Lower leg skin (tissue), 4 donors: ENCODE data around the gene RHOU. TPM values are rescaled to one million over a fixed set of nuclear protein-coding genes. Genes with fewer than 3 reads are reported as not detected.

Experiments used
- DNase-seq, 2 donors: peaks; one replicate each; pipeline ENCODE4 v3.0.0-alpha.2; 2019; ENCODE audit warnings: low spot score in 2 of 2
- H3K4me3 ChIP-seq: fragments of 200-600 bp; sonication (generic); 2 replicates; pipeline ENCODE4 v1.5.1; 2017; ENCODE audit warnings: mild to moderate bottlenecking, low read depth; ENCODE audit not compliant: poor library complexity, severe bottlenecking
- CTCF ChIP-seq, 3 donors: fragments of 450-650 bp; IDR thresholded peaks; one replicate each; pipeline ENCODE4 v1.5.1; 2016; ENCODE audit warnings: antibody characterized with exemption in 3 of 3, mild to moderate bottlenecking in 3 of 3, moderate library complexity in 2 of 3
- POLR2A ChIP-seq, 2 donors: fragments of 450-650 bp; IDR thresholded peaks; one replicate each; pipeline ENCODE4 v1.6.1; 2016 to 2017; ENCODE audit warnings: antibody characterized with exemption in 2 of 2, mild to moderate bottlenecking in 1 of 2, moderate library complexity in 1 of 2
- WGBS, 2 donors: methylation state at CpG; one replicate each; pipeline ENCODE4 v1.1.5; 2018; 5-methylcytosine and 5-hydroxymethylcytosine counted together
- intact Hi-C: fragments of 100-400 bp; cut with DNase I; formaldehyde crosslinking; loops from one replicate; pipeline ENCODE4 v1.15.0; 2023; ENCODE audit warnings: low total_unique reads
- total RNA-seq, 4 donors: library from RNA; depleted of rRNA; stranded (reverse); fragments of >200 nt; gene quantifications; one replicate each; pipeline ENCODE4 v1.1.0, GENCODE V29; 2016

Gene RHOU
- total RNA-seq, 4 donors from 2014 or later, result 3.5 to 13.9 (median 4.6) TPM

- TF ChIP-seq POLR2A (IDR thresholded peaks at IDR 0.05), result no peak
- no peak for TF ChIP-seq CTCF (IDR thresholded peaks at IDR 0.05)
- no peak overlapping the region for H3K4me3 ChIP-seq
- intact Hi-C loops, result no loop called here
- 86 to 94% methylated on average over 10 of the region's 10 CpGs for WGBS, 2 donors
- DNase-seq, result no peak
Observed at GRCh38 chr1:228750915-228751314, 15.6 kb downstream of the RHOU start.

DNA sequence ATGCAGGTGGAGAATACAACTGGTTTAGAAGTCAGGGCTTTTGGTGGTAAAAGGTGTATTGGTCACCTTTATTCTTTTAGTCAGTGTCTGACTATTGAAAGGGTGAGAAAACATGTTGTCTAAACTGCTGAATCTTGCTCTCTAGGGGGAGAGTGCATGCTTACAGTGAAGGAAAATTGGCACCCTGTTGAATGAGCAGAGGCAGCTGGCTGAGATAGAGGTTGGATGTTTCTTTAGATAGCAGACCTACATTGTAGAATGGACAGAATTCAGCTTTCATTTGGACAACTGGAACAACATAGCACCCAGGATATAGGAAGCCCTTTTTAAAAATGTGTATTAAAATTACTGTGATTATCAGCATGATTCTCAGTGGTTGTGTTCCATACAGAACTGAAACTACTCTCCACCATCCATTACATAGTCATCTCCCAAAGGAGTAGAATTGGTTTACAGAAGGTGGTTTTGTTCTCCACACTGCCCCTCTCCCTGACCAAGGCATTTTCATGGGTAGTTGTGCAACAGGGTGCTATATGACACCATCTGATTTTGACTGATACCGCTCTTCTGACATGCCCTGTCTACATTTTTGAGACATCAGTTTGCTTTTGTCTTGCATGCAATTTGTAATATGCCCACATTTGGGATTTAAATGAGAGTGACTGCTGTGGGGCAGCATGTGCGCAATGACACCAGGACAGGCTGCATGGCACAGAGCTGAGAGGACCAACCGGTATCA is 16.2 kb downstream of the RHOU start:
- no peak for TF ChIP-seq CTCF (IDR thresholded peaks at IDR 0.05)
- H3K4me3 ChIP-seq, result no peak overlapping the region
- intact Hi-C loops, result no loop called here
- WGBS, 2 donors, result 94 to 96% methylated on average over 3 of the region's 3 CpGs
- DNase-seq, result no peak

GRCh38 chr1:228752258-228752657 is 17.0 kb downstream of the RHOU start:
- no peak for DNase-seq
- 81 to 90% methylated on average over 6 of the region's 6 CpGs for WGBS, 2 donors
- TF ChIP-seq POLR2A (IDR thresholded peaks at IDR 0.05), result no peak
- TF ChIP-seq CTCF (IDR thresholded peaks at IDR 0.05), result no peak
- intact Hi-C loops, result no loop called here
- no peak overlapping the region for H3K4me3 ChIP-seq

DNA sequence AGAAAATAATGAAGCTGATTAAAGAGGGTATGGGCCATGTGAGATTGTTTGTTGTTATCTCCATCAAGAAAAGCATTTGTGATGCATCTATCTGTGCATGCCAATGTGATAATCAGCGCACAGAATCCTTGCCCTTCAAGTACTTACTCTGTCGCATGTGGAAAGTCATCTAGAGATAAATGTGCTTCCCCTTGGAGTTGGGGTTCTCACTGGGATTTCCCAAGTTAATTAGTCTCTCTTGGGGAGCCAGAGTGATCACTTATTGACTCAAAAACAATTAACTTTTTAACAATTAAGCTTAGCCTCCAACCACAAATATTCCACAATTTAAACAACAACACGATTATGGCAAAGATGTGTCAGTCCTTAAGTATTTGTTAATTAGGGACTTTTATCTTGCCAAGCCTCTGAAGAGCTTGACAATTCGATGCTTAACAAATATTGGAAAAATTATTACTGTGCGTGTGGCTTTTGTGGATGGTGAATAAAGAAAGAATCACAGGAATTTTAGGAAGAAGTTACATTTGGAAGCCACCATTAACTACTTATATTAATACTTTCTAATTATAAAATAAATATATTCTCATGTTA is 17.5 kb downstream of the RHOU start:
- H3K4me3 ChIP-seq, result no peak overlapping the region
- no peak for DNase-seq
- intact Hi-C loops, result no loop called here
- TF ChIP-seq CTCF (IDR thresholded peaks at IDR 0.05) (no peak), POLR2A (IDR thresholded peaks at IDR 0.05) (no peak)
- WGBS, 2 donors, result 66 to 69% methylated on average over 5 of the region's 5 CpGs

DNA sequence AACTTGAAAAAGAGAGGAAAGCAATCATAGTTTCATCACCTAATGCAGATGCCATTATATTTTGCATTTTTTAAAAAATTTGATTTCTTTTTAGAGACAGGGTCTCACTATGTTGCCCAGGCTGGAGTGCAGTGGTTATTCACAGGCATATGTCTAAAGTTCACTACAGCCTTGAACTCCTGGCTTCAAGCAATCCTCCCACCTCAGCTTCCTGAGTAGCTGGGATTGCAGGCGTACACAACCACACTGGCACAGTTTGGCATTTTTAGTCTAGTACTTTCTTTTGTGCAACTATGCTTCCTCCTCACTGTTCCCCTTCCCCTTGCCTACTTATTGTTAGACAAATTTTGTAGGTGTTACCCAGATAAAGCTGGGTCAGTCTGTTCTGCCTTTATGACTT is 18.0 kb downstream of the RHOU start:
- DNase-seq, result no peak
- WGBS, 2 donors, result 65 to 75% methylated on average over 1 of the region's 1 CpG
- H3K4me3 ChIP-seq, result no peak overlapping the region
- no peak for TF ChIP-seq CTCF (IDR thresholded peaks at IDR 0.05)
- TF ChIP-seq POLR2A (IDR thresholded peaks at IDR 0.05), result no peak
- intact Hi-C loops, result no loop called here
